ENCODE measurements around the gene PTPRD.

The PTPRD gene

DNA sequence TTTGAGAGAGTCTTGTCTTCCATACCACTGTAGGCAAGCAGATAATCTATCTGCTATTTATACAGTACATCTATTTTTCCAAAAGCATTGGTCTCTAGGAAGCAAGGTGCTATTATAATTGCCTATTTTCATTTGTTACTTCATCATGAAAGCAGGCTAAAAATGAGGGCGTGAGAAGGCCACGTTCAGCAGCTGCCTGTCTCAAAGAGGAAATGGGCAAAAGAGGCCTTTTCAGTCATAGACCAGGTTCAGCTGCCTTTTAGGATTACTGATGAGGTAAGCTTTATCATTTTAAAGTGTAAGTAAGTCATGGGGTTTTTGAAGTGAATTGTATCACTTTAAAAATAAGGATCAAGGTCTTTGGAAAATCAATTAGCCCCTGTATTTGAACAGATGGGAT lies 1722.1 kb downstream of the PTPRD start:
- H3K4me3 ChIP-seq (ENCODE audit: low read length) = no peak overlapping the region
- no peak for DNase-seq (ENCODE audit: low read depth, low spot score)

- H3K4me3 ChIP-seq (ENCODE audit: low read length) = no peak overlapping the region
- no peak for DNase-seq (ENCODE audit: low read depth, low spot score)
These were observed 1723.7 kb downstream of the PTPRD start for GRCh38 chr9:8889100-8889499.

- no peak for DNase-seq (ENCODE audit: low read depth, low spot score)
- no peak overlapping the region for H3K4me3 ChIP-seq (ENCODE audit: low read length)
These were observed 1724.2 kb downstream of the PTPRD start for GRCh38 chr9:8888591-8888990.

DNA sequence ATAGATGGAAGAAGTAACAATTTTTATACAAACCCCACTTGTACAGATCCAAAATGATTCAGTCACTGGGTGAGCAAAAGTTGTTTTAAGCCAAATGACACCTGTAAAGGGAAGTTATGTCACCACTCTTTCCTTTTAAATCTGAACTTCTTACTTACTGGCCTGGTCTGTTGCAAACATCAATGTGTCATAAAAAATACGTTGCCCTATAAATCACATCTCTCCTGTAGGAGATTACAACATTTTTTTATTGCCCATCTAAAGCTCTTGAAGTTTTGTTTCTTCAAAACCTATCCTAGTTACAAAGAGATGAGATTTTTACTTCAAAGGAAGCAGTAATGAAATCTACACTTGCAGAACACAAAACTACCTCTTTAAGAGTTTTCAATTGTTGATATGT lies 1725.4 kb downstream of the PTPRD start:
- no peak overlapping the region for H3K4me3 ChIP-seq (ENCODE audit: low read length)
- no peak for DNase-seq (ENCODE audit: low read depth, low spot score)

DNA sequence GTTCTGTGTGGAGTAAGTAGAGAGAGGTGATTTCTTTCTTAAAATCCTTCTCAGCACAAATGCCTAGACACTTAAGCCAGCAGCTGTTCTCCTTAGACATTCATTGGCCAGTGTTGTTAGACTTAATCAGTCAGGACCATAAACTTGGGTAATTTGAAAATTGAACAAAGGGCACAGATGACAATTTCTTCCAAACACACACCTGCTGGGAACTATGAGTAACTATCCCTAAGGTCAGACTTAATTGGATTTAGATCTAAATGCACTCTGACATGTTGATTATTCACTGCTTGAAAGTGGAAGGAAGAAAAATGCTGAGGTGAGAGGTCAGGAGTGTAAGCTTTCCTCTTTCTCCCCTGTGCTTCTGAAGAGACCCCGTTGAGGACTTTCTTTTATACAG lies 1729.5 kb downstream of the PTPRD start:
- H3K4me3 ChIP-seq (ENCODE audit: low read length) = no peak overlapping the region
- DNase-seq (ENCODE audit: low read depth, low spot score) = no peak

GRCh38 chr9:8880060-8880459 lies 1732.7 kb downstream of the PTPRD start:
- no peak overlapping the region for H3K4me3 ChIP-seq (ENCODE audit: low read length)
- no peak for DNase-seq (ENCODE audit: low read depth, low spot score)

DNA sequence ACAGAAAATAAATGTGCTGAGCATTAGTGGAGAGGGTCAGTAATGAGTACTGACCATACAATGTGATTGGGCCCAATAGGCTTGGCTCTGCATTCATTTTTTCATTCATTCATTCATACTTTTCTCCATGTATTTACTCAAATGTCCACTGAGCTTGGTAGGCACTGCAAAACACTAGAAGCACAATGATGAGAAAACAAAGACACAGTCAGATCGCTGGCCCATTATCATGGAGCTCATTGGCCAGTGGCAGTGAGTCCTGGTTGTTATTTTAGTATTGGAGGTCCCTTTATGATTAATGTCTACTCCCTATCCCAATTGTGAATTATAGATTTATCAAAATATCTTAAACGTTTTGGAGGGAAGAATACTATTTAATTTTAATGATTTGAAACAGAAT lies 1733.5 kb downstream of the PTPRD start:
- no peak overlapping the region for H3K4me3 ChIP-seq (ENCODE audit: low read length)
- DNase-seq (ENCODE audit: low read depth, low spot score) = no peak

DNA sequence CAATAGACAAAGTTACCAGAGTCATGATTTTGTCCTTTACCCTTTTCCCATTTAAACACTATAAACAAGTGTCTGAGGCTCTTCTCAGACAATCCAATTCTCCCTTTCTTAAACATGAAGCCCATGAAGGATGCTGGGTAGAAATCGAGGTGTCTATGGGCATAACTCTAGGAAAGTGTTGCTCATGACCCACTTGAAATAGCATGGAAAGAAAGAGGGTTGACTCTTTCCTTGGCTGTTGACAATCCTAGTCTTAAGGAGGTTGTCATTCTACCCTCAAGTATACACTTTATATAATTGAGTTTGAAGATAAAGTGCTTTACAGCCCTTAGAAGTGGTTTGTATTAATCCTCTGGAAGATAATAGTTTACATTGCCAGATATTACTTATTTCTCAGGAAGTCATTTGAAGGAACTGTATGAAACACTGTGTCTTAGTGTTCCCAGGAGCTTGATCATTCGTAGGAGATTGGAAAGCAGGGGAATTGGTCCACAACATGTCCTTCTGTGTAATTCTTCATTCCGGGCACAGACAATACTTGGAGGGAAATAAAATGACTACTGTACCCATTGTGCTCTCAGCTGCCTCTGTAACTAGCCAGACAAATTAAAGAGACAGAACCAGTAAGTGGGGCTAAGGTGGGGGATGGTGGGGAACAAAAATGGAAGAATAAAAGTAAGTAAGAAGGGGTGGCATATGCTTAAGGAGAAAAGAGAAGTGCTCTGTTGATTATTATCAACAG lies 1734.9 kb downstream of the PTPRD start:
- no peak overlapping the region for H3K4me3 ChIP-seq (ENCODE audit: low read length)
- no peak for DNase-seq (ENCODE audit: low read depth, low spot score)

DNA sequence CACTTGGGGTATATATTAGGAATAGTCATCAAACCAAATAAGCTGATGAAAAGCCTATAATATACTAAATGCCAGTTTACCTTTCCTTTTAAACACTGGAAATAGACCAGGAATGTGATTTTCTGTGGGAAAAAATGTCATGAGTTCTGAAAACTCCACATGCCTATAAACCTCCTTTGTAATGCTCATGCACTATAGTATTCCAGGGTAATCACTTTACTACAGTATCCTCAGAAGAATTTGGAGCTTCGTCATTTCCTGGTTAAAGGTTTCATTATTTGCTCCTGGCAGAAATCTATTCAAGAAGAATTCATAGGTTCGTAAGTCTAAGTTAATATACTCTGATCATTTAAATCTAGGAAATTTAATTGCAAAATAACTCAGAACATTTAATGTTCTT lies 1736.5 kb downstream of the PTPRD start:
- DNase-seq (ENCODE audit: low read depth, low spot score) = no peak
- no peak overlapping the region for H3K4me3 ChIP-seq (ENCODE audit: low read length)

DNA sequence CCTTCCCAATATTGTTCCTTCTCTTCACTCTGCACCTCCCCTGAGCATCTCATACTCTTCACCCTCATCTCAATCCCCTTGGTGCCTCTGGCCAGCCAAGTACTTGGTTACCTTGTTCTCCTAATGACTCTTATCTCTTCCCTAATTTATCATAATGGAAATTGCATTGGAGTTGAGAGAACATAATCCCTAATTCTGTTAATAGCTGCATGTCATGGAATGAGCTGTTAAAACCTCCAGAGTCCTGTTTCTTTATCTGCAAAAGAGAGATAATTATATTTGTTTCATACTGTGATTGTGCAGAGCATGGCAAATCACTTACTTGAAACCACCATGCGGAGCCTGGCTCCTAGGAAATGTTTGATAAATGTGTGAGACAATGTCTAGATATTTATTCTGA lies 1738.3 kb downstream of the PTPRD start:
- DNase-seq (ENCODE audit: low read depth, low spot score) = no peak
- H3K4me3 ChIP-seq (ENCODE audit: low read length) = no peak overlapping the region

DNA sequence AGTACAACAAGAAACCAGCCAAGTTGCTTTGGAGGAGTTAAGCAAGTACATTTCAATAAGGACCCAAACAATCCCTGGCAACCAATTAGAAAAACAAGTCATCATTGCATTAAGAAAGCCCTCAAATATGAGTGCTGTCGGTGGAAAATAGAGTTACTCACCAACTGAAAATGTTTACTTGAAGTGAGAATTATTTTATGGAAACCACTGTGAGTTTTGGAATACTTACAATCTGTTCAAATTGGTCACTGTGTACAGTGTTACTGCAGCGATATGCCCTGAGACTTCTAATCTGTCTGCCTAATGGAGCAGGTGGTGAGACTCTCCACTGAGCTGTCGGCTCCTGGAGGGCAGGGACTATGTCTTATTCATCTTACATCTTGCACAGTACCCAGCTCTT lies 1740.0 kb downstream of the PTPRD start:
- no peak for DNase-seq (ENCODE audit: low read depth, low spot score)
- no peak overlapping the region for H3K4me3 ChIP-seq (ENCODE audit: low read length)

- H3K4me3 ChIP-seq (ENCODE audit: low read length) = no peak overlapping the region
- no peak for DNase-seq (ENCODE audit: low read depth, low spot score)
These were observed 1740.9 kb downstream of the PTPRD start for GRCh38 chr9:8871796-8872445.

- H3K4me3 ChIP-seq (ENCODE audit: low read length) = no peak overlapping the region
- DNase-seq (ENCODE audit: low read depth, low spot score) = no peak
These were observed 1741.4 kb downstream of the PTPRD start for GRCh38 chr9:8871396-8871795.

GRCh38 chr9:8869812-8870211 lies 1743.0 kb downstream of the PTPRD start:
- H3K4me3 ChIP-seq (ENCODE audit: low read length) = no peak overlapping the region

DNA sequence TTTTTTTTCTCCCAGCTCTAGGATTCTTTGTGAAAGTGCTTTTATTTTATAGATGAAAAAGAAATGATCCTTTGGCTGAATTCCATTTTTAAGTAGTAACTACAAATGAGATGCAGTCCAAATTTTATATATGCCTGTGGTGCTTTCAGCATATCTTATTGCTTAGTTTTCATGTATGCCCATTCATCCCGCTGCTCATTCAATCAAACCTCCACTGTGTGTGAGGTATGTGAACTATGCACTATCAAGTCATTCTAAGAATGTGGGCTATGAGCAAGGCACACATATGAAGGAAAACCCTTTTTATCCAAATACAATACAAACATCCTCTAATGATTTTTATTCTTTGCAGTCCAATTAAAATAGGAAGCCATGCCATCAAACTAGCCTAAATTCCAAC lies 1744.2 kb downstream of the PTPRD start:
- no peak overlapping the region for H3K4me3 ChIP-seq (ENCODE audit: low read length)
- DNase-seq (ENCODE audit: low read depth, low spot score) = no peak

More at GRCh38 chr9:8869812-8870211, 1743.0 kb downstream of the PTPRD start:
- DNase-seq (ENCODE audit: low read depth, low spot score) = no peak

- H3K4me3 ChIP-seq (ENCODE audit: low read length) = no peak overlapping the region
- DNase-seq (ENCODE audit: low read depth, low spot score) = no peak
These were observed 1745.7 kb downstream of the PTPRD start for GRCh38 chr9:8867148-8867547.

DNA sequence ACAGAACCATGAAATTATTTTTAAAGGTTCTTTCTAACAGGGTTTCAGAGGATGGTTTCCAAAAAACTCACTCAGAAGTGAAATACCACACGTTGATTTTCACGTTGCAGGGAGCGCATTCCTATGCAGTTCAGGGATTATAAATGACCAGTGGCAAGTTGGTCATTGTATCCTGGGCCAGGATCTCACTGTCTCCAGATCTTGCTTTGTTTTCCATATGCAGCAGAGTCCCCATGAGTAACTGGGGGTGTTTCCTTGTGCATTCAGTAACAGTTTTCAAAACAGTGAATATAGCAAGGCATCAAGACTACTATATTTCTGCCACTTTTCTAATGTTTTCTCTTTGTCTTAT lies 1748.3 kb downstream of the PTPRD start:
- H3K4me3 ChIP-seq (ENCODE audit: low read length) = no peak overlapping the region
- no peak for DNase-seq (ENCODE audit: low read depth, low spot score)

- no peak overlapping the region for H3K4me3 ChIP-seq (ENCODE audit: low read length)
- DNase-seq (ENCODE audit: low read depth, low spot score) = no peak
These were observed 1748.8 kb downstream of the PTPRD start for GRCh38 chr9:8863886-8864544.

DNA sequence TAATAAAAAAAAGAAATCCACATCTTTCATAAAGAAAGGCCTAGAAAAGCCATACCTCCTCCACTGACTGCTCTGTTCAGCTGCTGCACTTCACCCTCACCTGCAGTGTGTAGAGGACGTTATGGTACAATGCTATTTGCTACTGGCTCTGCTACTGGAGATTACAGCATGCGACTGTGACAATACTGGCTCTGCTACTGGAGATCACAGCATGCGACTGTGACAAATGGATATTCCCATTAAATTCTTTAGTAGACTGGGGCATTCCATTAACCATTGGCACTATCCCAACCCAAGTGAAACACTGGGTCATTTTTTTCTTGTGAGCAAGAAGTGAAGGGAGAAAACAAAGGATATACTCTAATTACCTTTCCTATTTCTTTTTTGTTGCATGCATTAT lies 1749.7 kb downstream of the PTPRD start:
- DNase-seq (ENCODE audit: low read depth, low spot score) = no peak
- H3K4me3 ChIP-seq (ENCODE audit: low read length) = no peak overlapping the region

GRCh38 chr9:8860925-8861324 lies 1751.9 kb downstream of the PTPRD start:
- DNase-seq (ENCODE audit: low read depth, low spot score) = no peak
- H3K4me3 ChIP-seq (ENCODE audit: low read length) = no peak overlapping the region

- no peak for DNase-seq (ENCODE audit: low read depth, low spot score)
- no peak overlapping the region for H3K4me3 ChIP-seq (ENCODE audit: low read length)
These were observed 1752.7 kb downstream of the PTPRD start for GRCh38 chr9:8860086-8860485.
